SU-DHL-6 (cell line): Measurements from ENCODE around the gene FOXO4.

Experiments
- EZH2phosphoT487 ChIP-seq: fragments of 200-600 bp; sonication (generic), shearing (Covaris generic); conservative IDR thresholded peaks from 2 replicates; pipeline ENCODE4 v1.6.1; 2018; ENCODE audit warnings: mild to moderate bottlenecking, antibody characterized with exemption, low read length, moderate library complexity, mixed read lengths
- TF ChIP-seq, protein P1 (sequence below): fragments of 200-600 bp; sonication (generic); IDR thresholded peaks from one replicate; pipeline ENCODE4 v1.5.1; 2017; ENCODE audit warnings: antibody characterized with exemption, mild to moderate bottlenecking, low read length, moderate library complexity; ENCODE audit not compliant: insufficient read depth, poor library complexity, severe bottlenecking

DNA sequence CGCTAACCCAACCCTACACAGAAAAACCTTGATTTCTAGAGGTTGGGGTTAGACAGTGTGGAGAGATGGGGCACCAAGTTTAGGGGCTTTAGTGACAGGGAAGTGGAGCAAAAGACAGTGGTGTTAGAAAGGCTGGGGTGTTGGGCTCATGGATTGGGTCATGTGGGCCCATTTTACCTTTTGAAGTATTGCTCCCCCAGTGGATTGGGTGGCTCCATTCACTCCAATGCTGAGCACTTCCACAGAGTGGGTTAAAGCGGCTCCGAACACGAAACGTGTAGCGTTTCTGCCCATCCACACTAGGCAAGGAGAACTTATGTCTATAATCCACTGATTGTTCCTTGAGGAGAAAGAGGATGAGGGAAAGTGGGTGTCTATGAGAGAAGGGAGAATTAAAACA lies 13.4 kb downstream of the FOXO4 start:
- TF ChIP-seq, protein P1, sequence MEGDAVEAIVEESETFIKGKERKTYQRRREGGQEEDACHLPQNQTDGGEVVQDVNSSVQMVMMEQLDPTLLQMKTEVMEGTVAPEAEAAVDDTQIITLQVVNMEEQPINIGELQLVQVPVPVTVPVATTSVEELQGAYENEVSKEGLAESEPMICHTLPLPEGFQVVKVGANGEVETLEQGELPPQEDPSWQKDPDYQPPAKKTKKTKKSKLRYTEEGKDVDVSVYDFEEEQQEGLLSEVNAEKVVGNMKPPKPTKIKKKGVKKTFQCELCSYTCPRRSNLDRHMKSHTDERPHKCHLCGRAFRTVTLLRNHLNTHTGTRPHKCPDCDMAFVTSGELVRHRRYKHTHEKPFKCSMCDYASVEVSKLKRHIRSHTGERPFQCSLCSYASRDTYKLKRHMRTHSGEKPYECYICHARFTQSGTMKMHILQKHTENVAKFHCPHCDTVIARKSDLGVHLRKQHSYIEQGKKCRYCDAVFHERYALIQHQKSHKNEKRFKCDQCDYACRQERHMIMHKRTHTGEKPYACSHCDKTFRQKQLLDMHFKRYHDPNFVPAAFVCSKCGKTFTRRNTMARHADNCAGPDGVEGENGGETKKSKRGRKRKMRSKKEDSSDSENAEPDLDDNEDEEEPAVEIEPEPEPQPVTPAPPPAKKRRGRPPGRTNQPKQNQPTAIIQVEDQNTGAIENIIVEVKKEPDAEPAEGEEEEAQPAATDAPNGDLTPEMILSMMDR = no peak
- no peak for TF ChIP-seq EZH2phosphoT487
